ENCODE data around the gene BCAP29. TPM values are rescaled to one million over a fixed set of nuclear protein-coding genes. Genes with fewer than 3 reads are reported as not detected.

The BCAP29 gene
- total RNA-seq, 1 donor from 2014 or later = 42.9 TPM

Other genes starting within 250 kb of the BCAP29 start
- gene GPR22, start 110.2 kb upstream of the BCAP29 start, total RNA-seq = not detected
- gene COG5, start 16.3 kb upstream of the BCAP29 start, total RNA-seq = 20.9 TPM
- 7.3 TPM for gene DUS4L, start 16.3 kb upstream of the BCAP29 start, total RNA-seq
- 0.24 TPM for gene SLC26A4, start 80.6 kb downstream of the BCAP29 start, total RNA-seq
- 13.6 TPM for gene CBLL1, start 163.9 kb downstream of the BCAP29 start, total RNA-seq
- gene SLC26A3, start 223.0 kb downstream of the BCAP29 start, total RNA-seq = 0.44 TPM